SK-N-SH (cell line): ENCODE measurements around the gene TMEM192.

ENCODE experiments used
- EZH2phosphoT487 ChIP-seq: fragments of 200-600 bp; sonication (generic); IDR thresholded peaks from 2 replicates; pipeline ENCODE4 v1.6.1; 2017; ENCODE audit warnings: low read depth, mixed run types, mild to moderate bottlenecking, antibody characterized with exemption, moderate library complexity, borderline replicate concordance
- GABPA ChIP-seq: IDR thresholded peaks from 2 replicates; pipeline ENCODE4 v1.4.0; 2012; ENCODE audit warnings: low read depth, mild to moderate bottlenecking
- JUND ChIP-seq: IDR thresholded peaks from 2 replicates; pipeline ENCODE4 v1.4.0; 2012
- NFIC ChIP-seq: IDR thresholded peaks from 2 replicates; pipeline ENCODE4 v1.4.0; 2012; ENCODE audit warnings: borderline replicate concordance
- POLR2AphosphoS5 ChIP-seq: IDR thresholded peaks from 2 replicates; pipeline ENCODE4 v1.6.1; 2012; ENCODE audit warnings: low read depth, low read length
- RAD21 ChIP-seq: IDR thresholded peaks from 2 replicates; pipeline ENCODE4 v1.6.1; 2012; ENCODE audit warnings: mild to moderate bottlenecking, low read length
- RFX5 ChIP-seq: IDR thresholded peaks from 2 replicates; pipeline ENCODE4 v1.6.1; 2012; ENCODE audit warnings: mild to moderate bottlenecking, improper control_type of control experiment, low read length
- YY1 ChIP-seq: IDR thresholded peaks from 2 replicates; pipeline ENCODE4 v1.4.0; 2012; ENCODE audit warnings: low read depth, mild to moderate bottlenecking
- TF ChIP-seq, protein P1 (sequence below): fragments of 200-600 bp; sonication (generic); IDR thresholded peaks from 2 replicates; pipeline ENCODE4 v1.6.1; 2017; ENCODE audit warnings: antibody characterized with exemption, mild to moderate bottlenecking, moderate library complexity
- TF ChIP-seq, protein P2 (sequence below): fragments of 150-350 bp; IDR thresholded peaks from 2 replicates; pipeline ENCODE4 v1.6.1; 2017; ENCODE audit warnings: antibody characterized with exemption, low read length, low read depth, borderline replicate concordance
- TF ChIP-seq, protein P3 (sequence below): IDR thresholded peaks from 2 replicates; pipeline ENCODE4 v1.6.1; 2012; ENCODE audit warnings: mild to moderate bottlenecking, low read depth, low read length, moderate library complexity

DNA sequence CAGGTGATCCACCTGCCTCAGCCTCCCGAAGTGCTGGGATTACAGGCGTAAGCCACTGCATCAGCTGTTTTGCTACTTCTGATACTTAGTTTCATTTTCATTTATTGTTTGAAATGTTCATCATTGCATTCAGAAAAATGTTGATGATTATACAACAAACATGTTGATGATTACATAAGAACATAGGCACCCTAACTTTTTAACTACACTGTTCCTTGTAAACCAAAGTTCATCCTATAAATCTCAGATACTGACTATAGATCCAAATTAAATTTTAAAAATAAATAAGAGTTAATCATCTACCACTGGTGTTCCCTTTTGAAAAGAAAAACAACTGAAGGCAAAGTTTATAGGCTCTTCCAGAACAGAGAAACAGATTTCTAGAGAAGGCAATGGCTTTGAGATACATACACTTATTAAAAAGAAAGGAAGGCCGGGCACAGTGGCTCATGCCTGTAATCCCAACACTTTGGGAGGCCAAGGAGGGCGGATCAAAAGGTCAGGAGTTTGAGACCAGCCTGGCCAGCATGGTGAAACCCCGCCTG is 35.6 kb downstream of the TMEM192 start:
- TF ChIP-seq RAD21, result no peak
- TF ChIP-seq RFX5, result no peak
- TF ChIP-seq, protein P1, sequence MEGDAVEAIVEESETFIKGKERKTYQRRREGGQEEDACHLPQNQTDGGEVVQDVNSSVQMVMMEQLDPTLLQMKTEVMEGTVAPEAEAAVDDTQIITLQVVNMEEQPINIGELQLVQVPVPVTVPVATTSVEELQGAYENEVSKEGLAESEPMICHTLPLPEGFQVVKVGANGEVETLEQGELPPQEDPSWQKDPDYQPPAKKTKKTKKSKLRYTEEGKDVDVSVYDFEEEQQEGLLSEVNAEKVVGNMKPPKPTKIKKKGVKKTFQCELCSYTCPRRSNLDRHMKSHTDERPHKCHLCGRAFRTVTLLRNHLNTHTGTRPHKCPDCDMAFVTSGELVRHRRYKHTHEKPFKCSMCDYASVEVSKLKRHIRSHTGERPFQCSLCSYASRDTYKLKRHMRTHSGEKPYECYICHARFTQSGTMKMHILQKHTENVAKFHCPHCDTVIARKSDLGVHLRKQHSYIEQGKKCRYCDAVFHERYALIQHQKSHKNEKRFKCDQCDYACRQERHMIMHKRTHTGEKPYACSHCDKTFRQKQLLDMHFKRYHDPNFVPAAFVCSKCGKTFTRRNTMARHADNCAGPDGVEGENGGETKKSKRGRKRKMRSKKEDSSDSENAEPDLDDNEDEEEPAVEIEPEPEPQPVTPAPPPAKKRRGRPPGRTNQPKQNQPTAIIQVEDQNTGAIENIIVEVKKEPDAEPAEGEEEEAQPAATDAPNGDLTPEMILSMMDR, result no peak
- no peak for TF ChIP-seq YY1
- TF ChIP-seq, protein P2, sequence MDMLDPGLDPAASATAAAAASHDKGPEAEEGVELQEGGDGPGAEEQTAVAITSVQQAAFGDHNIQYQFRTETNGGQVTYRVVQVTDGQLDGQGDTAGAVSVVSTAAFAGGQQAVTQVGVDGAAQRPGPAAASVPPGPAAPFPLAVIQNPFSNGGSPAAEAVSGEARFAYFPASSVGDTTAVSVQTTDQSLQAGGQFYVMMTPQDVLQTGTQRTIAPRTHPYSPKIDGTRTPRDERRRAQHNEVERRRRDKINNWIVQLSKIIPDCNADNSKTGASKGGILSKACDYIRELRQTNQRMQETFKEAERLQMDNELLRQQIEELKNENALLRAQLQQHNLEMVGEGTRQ, result no peak
- TF ChIP-seq GABPA, result no peak
- TF ChIP-seq, protein P3, sequence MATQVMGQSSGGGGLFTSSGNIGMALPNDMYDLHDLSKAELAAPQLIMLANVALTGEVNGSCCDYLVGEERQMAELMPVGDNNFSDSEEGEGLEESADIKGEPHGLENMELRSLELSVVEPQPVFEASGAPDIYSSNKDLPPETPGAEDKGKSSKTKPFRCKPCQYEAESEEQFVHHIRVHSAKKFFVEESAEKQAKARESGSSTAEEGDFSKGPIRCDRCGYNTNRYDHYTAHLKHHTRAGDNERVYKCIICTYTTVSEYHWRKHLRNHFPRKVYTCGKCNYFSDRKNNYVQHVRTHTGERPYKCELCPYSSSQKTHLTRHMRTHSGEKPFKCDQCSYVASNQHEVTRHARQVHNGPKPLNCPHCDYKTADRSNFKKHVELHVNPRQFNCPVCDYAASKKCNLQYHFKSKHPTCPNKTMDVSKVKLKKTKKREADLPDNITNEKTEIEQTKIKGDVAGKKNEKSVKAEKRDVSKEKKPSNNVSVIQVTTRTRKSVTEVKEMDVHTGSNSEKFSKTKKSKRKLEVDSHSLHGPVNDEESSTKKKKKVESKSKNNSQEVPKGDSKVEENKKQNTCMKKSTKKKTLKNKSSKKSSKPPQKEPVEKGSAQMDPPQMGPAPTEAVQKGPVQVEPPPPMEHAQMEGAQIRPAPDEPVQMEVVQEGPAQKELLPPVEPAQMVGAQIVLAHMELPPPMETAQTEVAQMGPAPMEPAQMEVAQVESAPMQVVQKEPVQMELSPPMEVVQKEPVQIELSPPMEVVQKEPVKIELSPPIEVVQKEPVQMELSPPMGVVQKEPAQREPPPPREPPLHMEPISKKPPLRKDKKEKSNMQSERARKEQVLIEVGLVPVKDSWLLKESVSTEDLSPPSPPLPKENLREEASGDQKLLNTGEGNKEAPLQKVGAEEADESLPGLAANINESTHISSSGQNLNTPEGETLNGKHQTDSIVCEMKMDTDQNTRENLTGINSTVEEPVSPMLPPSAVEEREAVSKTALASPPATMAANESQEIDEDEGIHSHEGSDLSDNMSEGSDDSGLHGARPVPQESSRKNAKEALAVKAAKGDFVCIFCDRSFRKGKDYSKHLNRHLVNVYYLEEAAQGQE, result no peak
- no peak for TF ChIP-seq EZH2phosphoT487
- TF ChIP-seq POLR2AphosphoS5, result no peak
- no peak for TF ChIP-seq NFIC
- TF ChIP-seq JUND, result no peak
